ENCODE results near the gene CACNA2D4.

- TF ChIP-seq CTCF (IDR thresholded peaks at IDR 0.05): no peak
- TF ChIP-seq POLR2A (IDR thresholded peaks at IDR 0.05): no peak
These were observed 1.3 kb upstream of the CACNA2D4 start for GRCh38 chr12:1919763-1920162.

Measured in adrenal gland (tissue), 5 donors.